GM11168 (cell line): Measurements from ENCODE around the gene MALRD1.

ENCODE experiments used
- in situ Hi-C: fragments of 300-500 bp; cut with MboI; formaldehyde crosslinking; loops from one replicate; pipeline ENCODE4 v1.12.0; 2022; ENCODE audit warnings: low sequenced_read_pairs; ENCODE audit not compliant: unreplicated experiment

Gene MALRD1

DNA sequence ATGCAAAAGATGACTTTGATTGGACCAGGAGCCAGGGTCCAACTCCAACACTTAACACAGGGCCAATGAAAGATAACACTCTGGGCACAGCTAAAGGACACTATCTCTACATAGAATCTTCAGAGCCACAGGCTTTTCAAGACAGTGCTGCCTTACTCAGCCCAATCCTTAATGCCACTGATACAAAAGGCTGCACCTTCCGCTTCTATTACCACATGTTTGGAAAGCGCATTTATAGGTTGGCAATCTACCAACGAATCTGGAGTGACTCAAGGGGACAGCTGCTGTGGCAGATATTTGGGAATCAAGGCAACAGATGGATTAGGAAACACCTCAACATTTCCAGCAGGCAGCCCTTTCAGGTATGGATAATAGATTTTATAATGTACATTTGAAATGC lies 160.7 kb downstream of the MALRD1 start:
- in situ Hi-C loops = no loop called here

DNA sequence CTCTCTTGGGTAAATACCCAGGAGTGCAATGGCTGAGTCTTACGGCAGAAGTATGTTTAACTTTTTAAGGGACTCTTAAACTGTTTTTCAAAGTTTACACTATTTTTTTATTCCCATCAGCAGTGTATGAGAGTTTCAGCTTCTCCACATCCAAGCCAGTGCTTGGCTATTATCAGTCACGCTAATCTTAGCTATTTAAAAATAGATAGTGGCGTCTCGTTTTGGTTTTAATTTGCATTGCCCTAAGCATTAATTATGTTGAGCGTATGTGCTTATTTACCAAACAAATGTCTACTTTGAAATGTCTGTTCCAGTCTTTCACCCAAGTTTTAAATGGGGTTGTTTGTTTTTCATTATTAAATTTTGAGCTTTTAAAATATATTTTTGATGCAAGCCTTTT lies 164.0 kb downstream of the MALRD1 start:
- in situ Hi-C loops = no loop called here

DNA sequence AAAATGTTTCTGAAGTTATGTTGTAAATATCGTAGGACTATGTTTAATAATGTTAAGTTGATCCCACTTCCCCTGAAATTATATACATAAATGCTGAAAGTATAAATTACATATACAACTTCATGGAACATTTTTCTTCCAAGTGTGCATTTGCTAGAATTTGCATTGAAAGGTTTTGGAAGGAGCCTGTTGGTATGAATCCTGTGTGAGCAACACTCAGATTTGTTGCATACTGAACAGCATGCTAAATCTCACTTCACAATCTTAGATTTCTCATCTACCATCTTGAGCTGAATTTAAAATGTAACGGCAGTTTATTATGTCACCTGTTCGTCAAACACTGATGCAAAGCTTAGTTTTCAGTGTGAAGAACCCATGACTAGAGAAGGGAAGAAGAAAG lies 172.6 kb downstream of the MALRD1 start:
- in situ Hi-C loops = no loop called here

DNA sequence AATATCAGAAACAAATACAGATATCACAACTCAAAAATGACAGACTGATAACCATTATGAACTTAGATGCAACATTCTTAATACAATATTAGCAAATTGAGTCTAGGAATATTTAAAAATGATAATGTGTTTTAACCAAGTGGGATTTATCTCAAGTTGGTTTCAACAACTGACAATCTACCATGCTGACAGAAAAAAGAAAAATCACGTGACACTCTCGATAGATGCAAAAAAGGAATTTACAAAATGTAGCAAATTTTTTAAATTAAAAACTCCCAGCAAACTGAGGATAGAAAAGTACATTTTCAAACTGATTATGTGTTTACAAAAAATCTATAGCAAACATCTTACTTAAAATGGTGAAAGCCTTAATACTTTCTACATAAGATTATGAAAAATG lies 177.4 kb downstream of the MALRD1 start:
- in situ Hi-C loops = no loop called here

DNA sequence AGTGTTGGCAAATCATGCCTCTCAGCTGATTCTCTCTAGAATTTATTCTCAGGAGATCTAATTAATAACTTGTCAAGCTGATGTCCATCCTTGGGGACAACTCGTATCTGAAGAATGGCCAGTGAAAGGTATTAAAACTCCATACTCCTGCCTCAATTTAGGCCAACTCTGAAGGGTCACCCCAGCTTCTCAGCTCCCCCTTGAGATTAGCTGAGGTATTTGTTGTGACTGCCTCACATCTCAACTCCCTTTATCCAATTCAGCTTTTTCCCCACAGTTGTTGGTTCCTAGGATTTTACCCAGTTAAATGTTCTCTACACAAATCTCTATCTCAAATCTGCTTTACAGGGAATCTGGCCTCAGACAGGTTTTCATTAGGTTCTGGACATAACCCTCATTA lies 182.4 kb downstream of the MALRD1 start:
- in situ Hi-C loops = no loop called here

DNA sequence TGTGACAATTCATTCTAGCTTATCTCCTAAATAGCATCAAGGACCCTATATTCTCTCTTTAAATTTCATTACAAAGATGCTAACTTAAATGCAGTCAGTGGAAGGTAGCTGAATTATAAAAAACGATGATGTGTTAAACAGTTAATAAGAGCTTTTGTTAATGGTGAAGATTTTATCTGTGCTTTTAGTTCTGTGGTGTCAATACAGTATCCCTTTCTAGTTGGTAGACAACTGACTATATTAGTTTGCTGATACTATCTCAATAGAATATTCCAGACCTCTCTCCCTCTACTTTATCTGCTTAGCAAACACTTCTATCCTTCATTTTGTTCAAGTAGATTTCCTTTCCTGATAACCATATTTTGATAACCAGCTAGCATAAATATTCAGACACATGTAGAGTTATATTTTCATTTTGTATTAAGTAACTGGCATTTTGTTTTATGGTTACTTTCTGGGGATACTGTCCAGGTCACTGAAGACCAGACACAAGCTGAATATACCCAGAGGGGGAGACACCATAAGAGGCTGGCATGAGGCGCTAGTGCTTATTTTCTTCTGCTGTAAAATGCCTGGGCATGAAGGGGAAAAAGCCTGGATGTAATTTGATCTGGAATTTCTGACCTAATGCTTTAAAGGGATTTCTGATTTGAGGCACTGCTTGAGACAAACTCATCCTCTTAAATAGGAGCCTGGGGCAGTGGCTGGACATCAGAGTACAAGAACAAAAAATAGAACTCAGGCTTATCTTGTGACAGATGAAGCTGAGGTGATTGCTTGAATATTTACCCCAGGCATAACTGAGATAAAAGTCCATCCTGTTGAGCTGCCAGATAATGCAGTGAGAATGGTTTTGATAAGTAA lies 197.5 kb downstream of the MALRD1 start:
- in situ Hi-C loops = no loop called here

DNA sequence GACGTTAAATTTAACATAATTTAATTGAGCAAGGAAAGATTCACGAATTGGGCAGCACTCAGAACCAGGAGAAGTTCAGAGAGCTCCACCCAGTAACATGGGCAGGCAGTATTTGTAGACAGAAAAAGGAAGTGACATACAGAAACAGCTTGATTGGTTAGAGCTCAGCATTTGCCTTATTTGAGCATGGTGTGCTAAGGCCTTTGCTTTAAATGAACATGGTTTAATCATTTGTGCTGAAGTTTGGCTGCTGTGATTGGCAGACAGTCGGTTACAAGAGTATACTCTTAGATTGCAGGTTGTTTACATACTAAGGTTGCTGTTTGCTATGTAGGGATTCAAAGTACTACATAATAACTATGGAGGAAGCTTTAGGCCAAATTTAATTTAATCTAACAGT lies 199.2 kb downstream of the MALRD1 start:
- in situ Hi-C loops = no loop called here

DNA sequence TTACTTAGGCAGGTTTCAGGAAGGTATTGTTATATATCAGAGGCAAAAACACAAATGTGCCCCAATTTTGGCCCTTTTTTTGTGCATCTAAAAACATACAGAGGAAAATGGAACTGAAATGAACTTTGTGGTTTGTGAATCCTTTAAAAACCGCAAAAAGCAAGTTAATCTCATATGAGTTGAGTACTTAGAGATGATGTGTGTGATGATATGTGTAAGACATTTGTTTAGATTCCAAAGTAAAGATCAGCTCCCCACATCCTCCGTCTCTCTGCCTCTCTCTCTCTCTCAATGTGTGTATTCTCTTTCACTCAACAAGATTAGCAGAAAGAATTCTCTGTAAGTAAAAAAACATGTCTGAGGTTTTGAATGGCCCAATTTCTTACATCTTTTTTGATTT lies 201.9 kb downstream of the MALRD1 start:
- in situ Hi-C loops = no loop called here

DNA sequence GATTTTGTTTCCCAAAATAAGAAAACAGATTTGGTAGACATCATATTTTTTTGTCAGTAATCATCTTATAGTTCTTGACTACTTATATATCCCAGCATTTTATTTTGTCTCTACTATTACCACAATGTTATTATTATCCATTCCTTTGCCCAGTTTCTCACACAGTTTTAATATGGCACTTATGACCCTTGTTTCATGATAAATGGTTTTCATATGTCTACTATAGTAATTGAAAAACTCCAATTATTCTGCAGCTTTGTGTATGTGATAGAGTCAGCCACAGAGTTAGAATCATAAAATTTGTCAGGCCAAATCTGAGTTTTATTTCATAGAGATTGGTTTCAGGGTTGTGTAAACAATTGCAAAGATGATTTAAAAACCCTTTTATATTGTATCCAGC lies 203.9 kb downstream of the MALRD1 start:
- in situ Hi-C loops = no loop called here

DNA sequence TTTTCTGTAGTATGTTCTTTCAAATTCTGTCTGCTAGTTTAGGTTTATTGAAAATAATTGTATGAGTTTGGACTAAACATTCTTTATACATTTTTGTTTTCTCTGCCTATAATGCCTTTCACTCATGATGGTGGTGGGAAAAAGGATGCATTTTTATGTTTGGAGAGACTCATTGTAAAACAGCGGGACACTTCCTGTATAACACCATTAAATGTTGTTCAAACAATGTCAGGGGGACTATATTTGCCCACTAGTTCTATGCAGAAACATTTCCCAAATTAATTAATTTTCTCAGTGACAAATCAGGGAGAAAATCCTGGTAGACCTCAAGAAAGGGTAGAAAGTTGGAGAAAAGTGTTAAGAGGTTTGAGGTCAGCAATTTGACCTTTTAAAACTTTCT lies 207.7 kb downstream of the MALRD1 start:
- in situ Hi-C loops = no loop called here

DNA sequence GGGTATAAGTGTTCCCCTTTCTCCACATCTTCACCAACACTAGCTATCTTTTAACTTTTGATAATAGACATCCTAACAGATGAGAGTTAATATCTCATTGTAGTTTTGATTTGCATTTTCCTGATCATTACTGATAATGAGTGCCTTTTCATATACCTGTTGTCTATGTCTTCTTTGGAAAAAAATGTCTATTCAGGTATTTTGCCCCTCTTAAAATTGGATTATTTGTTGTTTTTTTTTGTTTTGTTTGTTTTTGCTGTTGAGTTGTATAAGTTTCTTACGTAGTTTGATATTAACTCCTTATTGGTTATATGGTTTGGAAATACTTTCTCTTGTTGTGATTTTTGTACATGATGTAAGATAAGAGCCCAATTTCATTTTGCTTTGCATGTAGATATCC lies 214.7 kb downstream of the MALRD1 start:
- in situ Hi-C loops = no loop called here

DNA sequence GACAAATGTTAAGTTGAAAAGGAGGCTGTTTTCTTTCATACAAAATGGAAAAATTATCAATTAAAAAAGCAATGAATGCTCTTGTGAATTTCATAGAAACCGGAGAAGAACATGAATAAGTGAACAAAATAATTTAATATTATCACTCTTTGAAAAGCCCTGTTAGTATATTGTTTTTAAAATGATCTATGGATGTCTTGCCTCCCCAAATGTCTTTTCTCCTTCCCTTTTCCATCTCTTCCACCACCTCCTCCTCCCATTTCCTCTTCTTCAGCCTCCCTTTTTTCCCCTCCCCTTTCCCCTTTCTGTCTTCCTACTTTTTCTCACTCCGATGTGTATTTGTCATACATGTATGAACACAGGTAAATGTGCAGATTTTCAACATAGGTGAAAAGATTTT lies 234.7 kb downstream of the MALRD1 start:
- in situ Hi-C loops = no loop called here

DNA sequence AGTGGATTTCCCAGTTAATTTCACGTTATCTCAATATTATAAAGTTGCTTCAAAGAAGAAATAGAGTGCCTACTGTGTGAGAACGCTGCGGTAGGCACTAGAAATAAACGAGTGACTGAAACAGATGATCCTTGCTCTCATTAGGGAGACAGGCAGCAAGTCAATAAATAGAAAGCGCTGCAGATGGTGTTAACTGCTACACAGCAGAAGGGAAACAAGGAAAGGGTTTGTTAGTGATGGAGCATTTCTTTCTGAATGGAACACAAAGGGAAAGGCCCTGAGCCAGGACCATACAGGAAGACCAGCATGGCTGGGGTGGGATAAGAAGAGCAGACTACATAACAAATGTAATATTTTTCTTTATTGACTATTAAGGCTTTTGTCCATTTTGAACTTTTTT lies 235.2 kb downstream of the MALRD1 start:
- in situ Hi-C loops = no loop called here

DNA sequence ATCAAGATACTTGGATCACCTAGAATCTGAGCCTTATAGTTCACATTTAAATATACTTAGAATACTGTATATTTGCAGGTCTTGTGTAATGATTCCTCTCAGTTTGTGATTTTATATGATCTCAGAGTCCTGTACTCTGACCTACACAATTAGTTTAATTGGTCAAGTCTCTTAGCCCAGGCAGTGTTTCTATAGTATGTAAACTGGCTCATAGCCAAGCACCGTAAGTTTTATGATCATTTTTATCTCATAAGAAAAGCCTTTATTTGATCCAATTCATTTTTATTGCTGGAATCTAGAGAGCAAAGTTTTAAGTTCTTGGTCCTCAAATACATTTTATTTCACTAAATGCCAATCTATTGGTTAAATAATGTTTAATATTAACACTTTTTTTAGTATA lies 242.2 kb downstream of the MALRD1 start:
- in situ Hi-C loops = no loop called here

DNA sequence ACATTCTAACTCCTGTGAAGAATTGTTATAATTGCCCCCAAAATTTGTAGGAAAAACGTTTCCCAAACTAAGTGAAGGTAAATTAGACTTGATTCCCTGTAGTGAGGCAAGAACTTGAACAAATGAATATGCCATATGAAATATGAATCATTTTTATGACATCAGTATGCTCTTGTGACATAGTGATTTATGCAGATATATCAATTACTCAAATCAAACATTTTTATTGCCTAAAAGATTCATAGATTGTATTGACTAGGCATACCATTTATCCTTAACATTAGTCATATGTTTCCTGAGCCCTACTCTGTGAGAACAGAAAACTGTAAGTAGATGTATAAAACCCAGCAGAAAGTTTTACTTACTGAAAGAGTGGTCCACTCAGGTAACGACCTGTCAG lies 245.6 kb downstream of the MALRD1 start:
- in situ Hi-C loops = no loop called here

DNA sequence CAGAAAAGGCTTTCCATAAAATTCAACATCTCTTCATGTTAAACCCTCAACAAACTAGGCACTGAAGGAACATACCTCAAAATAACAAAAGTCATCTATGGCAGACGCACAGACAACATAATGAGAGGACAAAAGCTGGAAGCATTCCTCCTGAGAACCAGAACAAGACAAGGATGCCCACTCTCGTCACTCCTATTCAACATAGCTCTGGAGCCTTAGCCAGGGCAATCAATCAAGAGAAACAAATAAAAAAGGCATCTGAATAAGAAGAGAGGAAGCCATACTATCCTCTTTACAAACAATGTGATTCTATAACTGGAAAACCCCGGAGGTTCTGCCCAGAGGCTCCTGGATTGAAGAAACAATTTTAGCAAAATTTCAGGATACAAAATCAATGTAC lies 251.0 kb downstream of the MALRD1 start:
- in situ Hi-C loops = no loop called here

DNA sequence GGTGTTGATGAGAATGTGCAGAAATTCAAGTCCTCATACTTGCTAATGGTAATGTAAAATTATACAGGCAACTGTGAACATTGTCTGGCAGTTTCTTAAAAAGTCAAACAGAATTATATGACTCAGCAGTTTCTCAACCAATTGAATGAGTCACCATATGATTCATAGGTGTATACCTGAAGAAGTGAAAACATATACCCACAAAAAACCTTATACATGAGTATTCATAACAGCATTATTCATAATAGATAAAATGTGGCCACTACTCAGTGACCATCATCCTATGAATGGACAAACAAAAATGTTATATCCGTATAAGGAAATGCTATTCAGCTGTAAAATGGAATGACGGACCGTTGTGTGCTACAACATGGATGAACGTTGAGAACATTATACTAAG lies 253.5 kb downstream of the MALRD1 start:
- in situ Hi-C loops = no loop called here

DNA sequence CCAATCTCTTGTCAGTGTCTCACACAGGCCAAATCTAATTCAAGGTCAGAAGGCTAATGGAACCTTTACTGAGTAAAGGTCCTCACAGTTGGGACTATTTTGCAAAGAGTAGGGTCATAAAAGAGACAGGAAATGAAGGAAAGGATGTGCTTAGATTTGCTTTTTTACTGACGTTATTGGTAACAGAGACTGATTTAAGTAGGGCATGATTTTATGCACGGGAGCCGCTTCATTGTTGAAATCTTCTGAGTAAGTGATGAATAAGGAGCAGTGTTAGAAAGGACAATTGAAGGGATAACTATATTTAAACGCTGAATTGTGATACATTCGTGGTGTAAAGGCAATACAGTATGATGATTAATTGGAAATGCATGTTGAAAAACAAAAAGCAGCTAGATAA lies 261.5 kb downstream of the MALRD1 start:
- in situ Hi-C loops = no loop called here

DNA sequence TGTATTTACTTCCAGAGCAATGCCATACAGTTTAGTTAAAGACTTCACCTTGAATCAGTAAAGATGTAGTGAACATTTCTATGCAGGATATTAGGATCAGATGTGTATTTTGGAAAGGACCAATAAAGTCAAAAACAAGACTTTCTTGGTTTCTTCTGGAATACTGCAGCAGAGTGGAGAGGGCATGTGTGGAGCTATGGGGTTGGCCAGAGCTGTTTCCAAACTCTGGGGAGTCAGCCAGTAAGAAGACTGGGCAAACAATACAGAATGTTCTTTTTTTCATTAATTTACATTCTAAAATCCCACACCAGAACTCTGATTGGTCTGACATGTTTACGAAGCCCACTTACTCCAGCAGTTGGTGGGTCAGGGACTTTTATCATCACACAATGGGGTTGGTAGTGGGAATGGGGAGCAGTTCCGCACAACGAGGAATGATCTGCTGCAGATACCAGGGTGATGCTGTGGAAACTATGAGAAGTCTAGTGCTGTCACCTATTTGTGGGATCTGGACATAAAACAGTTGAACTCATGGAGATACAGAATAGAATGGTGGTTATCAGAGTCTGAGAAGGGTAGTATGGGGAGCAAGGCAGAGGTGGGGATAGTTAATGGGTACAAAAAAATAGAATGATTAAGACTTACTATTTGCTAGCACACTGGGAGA lies 267.7 kb downstream of the MALRD1 start:
- in situ Hi-C loops = no loop called here

DNA sequence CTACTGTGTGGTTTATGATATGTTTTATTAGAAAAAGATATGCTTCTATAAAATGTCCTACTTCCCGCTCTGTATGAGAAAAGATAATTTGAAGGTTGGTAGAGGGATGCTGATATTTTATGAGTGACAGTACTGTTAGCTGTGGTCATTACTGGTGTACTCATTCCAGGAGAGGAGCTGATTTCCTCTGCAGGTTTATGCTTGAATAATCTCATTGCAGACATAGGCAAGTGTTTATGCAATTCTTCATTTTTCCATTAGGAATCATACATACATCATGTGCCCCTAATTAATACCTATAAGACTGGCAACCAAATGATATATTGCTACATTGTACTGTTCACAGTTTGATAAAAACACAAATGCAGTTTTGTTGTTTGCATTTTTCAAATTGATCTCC lies 269.4 kb downstream of the MALRD1 start:
- in situ Hi-C loops = no loop called here

DNA sequence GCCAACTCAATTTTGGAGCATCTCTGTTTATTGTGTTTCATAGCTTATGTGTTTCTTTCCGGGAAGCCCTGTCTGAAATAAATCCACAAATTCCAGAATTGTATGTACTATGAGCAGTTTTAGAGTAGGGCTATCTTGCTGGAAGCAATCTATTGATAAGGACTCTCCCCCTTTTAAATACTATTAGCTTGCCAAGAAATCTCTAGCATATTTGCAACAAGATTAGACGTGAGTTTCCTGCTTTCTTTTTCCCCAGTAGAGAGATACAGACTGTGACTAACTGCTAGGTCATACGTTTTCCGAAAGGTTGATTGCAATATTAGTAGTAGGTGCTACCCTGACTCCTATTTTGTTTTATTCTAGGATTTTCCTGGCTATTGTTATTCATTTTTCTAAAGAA lies 277.0 kb downstream of the MALRD1 start:
- in situ Hi-C loops = no loop called here

DNA sequence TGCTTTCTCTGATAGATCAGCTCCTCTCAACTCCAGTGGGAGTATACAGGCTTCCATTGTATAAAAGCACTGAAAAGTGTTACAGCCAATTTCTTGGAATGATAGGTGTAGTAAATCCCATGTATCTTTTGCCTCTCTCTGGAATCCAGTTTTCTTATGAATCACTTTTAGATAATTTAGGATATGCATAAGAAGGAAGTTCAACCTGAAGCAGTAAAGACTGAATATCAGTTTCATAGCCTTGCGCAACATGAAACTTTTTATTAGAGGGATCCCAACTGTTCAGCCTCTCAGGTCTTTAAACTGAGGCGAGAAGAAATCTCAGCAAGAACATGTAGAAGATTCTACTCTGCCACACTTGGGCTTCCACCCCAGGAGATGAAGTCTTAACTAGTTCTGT lies 280.0 kb downstream of the MALRD1 start:
- in situ Hi-C loops = no loop called here
